ES-I3 (cell line): ENCODE data around the gene CD300LD.

Experiments used
- H3K36me3 ChIP-seq: 2 replicates; pipeline ENCODE4 v1.6.1; 2013; ENCODE audit warnings: mild to moderate bottlenecking, low read length, control low read depth, moderate library complexity; ENCODE audit not compliant: insufficient read depth
- H3K4me1 ChIP-seq: 2 replicates; pipeline ENCODE4 v1.6.1; 2013; ENCODE audit warnings: mild to moderate bottlenecking, control low read depth, low read length; ENCODE audit not compliant: insufficient read depth
- H3K9ac ChIP-seq: 2 replicates; pipeline ENCODE4 v1.6.1; 2013; ENCODE audit warnings: low read depth, mild to moderate bottlenecking, low read length, moderate library complexity
- H3K9me3 ChIP-seq: 2 replicates; pipeline ENCODE4 v1.6.1; 2013; ENCODE audit warnings: mild to moderate bottlenecking, low read length, moderate library complexity; ENCODE audit not compliant: control insufficient read depth, insufficient read depth

Gene CD300LD

DNA sequence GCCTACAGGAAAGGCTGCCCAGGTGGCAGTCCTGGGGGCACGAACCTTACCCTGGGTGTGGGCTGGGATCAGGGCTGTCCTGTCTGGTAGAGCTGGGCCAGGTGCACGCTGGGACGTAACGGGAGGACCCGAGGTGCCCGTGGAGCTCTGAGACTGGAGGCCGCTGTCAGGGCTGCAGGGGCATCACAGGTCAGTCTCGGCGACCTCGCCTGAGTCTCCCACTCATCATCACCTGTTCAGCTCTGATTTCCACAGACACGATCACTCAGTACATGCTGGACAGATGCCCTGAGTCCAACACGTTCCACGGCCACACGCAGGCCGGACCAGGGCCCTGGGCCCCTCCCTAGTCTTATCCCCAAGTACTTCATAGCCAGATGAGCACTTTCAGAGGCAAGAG lies 41.5 kb downstream of the CD300LD start:
- Histone ChIP-seq H3K4me1 (no peaks in the 10 kb centered on the region), H3K9ac (no peak overlapping the region), H3K36me3 (no peaks in the 10 kb centered on the region)

DNA sequence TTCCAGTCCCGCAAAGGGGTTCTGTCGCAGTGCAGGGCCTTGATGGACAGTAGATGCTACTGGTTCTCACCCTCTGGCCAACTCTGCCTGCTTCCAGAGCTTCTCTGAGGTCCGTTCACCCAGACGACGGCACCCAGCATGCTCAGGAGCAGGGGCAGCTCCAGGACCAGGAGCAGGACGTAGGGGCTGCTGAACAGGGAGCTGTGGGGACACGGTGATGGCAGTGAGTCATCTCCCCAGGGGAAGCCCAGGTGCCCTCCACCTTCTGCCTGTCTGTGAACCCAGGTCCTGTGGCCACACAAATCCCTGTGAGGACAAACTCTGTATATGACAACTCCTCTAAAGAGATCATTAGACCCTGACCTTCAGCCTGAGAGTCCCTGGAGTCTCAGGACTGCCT lies 42.7 kb downstream of the CD300LD start:
- Histone ChIP-seq H3K4me1 (no peaks in the 10 kb centered on the region), H3K9me3 (no peaks in the 10 kb centered on the region), H3K36me3 (no peaks in the 10 kb centered on the region), H3K9ac (no peak overlapping the region)

More for the DNA sequence above, 41.5 kb downstream of the CD300LD start:
- H3K9me3 ChIP-seq: no peaks in the 10 kb centered on the region

- H3K4me1 ChIP-seq: no peaks in the 10 kb centered on the region
- H3K36me3 ChIP-seq: no peaks in the 10 kb centered on the region
- no peak overlapping the region for H3K9ac ChIP-seq
- no peaks in the 10 kb centered on the region for H3K9me3 ChIP-seq
Observed at GRCh38 chr17:74547736-74548135, 44.3 kb downstream of the CD300LD start.

GRCh38 chr17:74547264-74547663 lies 44.8 kb downstream of the CD300LD start:
- no peaks in the 10 kb centered on the region for H3K9me3 ChIP-seq
- no peaks in the 10 kb centered on the region for H3K4me1 ChIP-seq
- no peak overlapping the region for H3K9ac ChIP-seq
- H3K36me3 ChIP-seq: no peaks in the 10 kb centered on the region

DNA sequence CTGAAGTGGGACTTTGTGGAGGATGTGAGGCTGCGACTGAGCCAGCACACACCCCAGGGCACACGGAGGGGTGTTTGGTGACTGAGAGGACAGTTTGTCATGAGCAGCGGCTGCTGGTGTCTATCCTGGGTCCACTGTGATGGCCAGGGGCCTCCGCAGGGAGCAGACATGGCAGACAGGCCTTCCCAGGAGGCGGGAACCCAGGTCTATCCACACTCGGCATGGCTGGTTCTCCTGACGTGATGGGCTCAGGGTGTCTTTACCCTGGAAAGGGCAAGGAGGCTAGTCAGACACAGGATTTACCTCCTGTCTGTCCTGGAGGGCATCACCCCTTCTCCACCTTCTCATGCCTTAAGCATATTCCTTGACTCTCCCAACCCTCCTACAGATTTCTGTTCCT lies 45.5 kb downstream of the CD300LD start:
- Histone ChIP-seq H3K9me3 (no peaks in the 10 kb centered on the region), H3K36me3 (no peaks in the 10 kb centered on the region), H3K9ac (no peak overlapping the region), H3K4me1 (no peaks in the 10 kb centered on the region)

GRCh38 chr17:74545843-74546230 lies 46.2 kb downstream of the CD300LD start, which contains the start of gene CD300C:
TSS of gene CD300C (minus strand) at chr17:74546115. CDS start at chr17:74545782, 333 bp downstream.
- no peak within 1 kb of the TSS for H3K9ac ChIP-seq
- H3K9me3 ChIP-seq: no peaks in the 10 kb centered on the region
- no peaks in the 10 kb centered on the region for H3K36me3 ChIP-seq
- no peaks in the 10 kb centered on the region for H3K4me1 ChIP-seq

GRCh38 chr17:74544991-74545842 lies 46.9 kb downstream of the CD300LD start:
- H3K9me3 ChIP-seq: no peaks in the 10 kb centered on the region
- H3K4me1 ChIP-seq: no peaks in the 10 kb centered on the region
- H3K36me3 ChIP-seq: no peaks in the 10 kb centered on the region
- no peak overlapping the region for H3K9ac ChIP-seq

DNA sequence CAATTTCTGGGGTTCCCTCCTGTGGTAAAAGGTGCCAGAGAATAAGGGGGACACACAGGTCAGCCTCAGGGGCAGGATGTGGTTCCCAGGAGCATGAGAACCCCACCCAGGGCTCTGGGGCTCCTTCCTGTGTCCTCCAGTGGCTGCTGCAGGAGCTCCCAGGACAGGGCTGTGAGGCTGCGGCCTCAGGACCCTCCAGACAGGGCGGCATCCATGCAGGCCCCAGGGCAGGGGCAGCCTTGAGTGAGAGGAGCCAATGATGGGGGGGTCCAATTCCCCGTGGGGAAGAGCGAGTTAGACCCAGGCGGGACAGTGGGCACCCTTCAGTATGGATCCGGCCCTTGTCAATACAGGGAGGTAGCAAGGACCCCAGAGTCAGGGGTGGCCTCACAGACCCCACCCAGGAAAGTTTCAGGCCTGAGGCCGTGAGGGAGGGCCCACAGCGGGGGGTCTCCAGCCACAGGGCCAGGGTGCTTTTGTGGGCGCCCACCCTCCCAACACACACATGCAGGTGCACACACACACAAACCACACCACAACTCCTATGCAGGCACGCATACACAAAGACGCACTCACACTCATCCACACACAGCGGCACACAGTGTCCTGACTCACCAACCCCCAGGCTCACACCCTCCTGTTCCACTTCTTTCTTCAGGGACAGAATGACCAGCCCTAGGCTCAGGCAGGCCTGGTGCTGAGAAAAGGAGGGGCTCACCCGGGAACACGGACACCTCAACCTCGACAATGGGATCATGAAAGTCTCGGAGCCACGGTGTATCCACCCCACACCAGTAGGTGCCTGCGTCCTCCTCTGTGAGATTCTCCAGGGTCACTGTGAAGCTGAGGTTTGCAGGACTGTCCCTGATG lies 48.0 kb downstream of the CD300LD start:
- Histone ChIP-seq H3K4me1 (no peaks in the 10 kb centered on the region), H3K36me3 (no peaks in the 10 kb centered on the region), H3K9me3 (no peaks in the 10 kb centered on the region), H3K9ac (no peak overlapping the region)

- no peaks in the 10 kb centered on the region for H3K4me1 ChIP-seq
- no peaks in the 10 kb centered on the region for H3K36me3 ChIP-seq
- H3K9ac ChIP-seq: no peak overlapping the region
- H3K9me3 ChIP-seq: no peaks in the 10 kb centered on the region
Observed at GRCh38 chr17:74543406-74543805, 48.7 kb downstream of the CD300LD start.

DNA sequence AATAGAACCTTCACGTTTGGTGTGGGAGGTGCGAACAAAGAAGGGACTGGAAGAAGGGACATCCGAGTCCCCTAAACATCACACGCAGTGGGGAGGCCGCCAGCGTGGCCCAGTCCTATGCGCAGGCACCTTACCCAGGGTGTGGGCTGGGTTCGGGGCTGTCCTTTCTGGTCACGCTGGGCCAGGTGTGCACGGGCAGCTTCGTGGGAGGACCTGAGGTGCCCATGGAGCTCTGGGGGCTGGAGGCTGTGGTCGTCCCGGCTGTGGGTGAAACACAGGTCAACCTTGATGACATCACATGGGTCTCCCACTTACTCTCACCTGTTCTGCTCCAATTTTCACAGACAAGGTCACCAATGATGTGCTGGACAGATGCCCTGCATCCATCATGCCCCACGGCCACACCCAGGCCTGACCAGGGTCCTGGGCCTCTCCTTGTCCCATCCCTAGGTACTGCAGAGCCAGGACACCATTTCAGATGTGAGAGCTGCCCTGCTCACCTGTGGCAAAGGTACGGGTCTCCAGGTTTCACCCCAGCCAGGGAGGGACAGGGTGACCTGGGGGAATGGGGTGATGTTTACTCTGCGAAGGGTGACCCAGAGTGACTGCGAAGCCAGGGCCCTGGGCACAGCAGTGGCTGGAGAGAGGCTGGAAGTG lies 49.2 kb downstream of the CD300LD start:
- no peaks in the 10 kb centered on the region for H3K9me3 ChIP-seq
- no peaks in the 10 kb centered on the region for H3K36me3 ChIP-seq
- no peak overlapping the region for H3K9ac ChIP-seq
- no peaks in the 10 kb centered on the region for H3K4me1 ChIP-seq

- no peak overlapping the region for H3K9ac ChIP-seq
- H3K4me1 ChIP-seq: no peaks in the 10 kb centered on the region
- H3K9me3 ChIP-seq: no peaks in the 10 kb centered on the region
- H3K36me3 ChIP-seq: no peaks in the 10 kb centered on the region
Observed at GRCh38 chr17:74542166-74542565, 49.9 kb downstream of the CD300LD start.

GRCh38 chr17:74541176-74542111 lies 50.6 kb downstream of the CD300LD start:
- no peaks in the 10 kb centered on the region for H3K36me3 ChIP-seq
- H3K4me1 ChIP-seq: no peaks in the 10 kb centered on the region
- no peak overlapping the region for H3K9ac ChIP-seq
- no peaks in the 10 kb centered on the region for H3K9me3 ChIP-seq

- Histone ChIP-seq H3K4me1 (no peaks in the 10 kb centered on the region), H3K9ac (no peak overlapping the region), H3K9me3 (no peaks in the 10 kb centered on the region; the same call in 1 of the 2 replicates), H3K36me3 (no peaks in the 10 kb centered on the region)
Observed at GRCh38 chr17:74539281-74539820, 52.7 kb downstream of the CD300LD start.
